Heart right ventricle (tissue), 16 donors: Measurements from ENCODE around the gene CLMP. TPM values are rescaled to one million over a fixed set of nuclear protein-coding genes. Genes with fewer than 3 reads are reported as not detected.
A peak's percentile ranks its signal among the peaks of the same experiment; 100 is the strongest.

ENCODE experiments used
- ATAC-seq, 8 donors: fragments of 200-7000 bp; cut with Tn5 transposase; one replicate each; pipeline ENCODE4 v1.9.1; 2020; ENCODE audit warnings: mild to moderate bottlenecking in 8 of 8, moderate library complexity in 8 of 8, moderate number of reproducible peaks in 1 of 8
- DNase-seq, 2 donors: peaks; one replicate each; pipeline ENCODE4 v3.0.0-alpha.2; 2020
- H3K27ac ChIP-seq, 10 donors: fragments of 200-600 bp; sonication (generic) in 2 of 10; one replicate each; pipeline versions ENCODE4 v1.5.0 to v1.8.0; 2020 to 2022; ENCODE audit warnings: mild to moderate bottlenecking in 3 of 10
- H3K27me3 ChIP-seq, 7 donors: fragments of 200-600 bp; one replicate each; pipeline ENCODE4 v1.8.0; 2021 to 2022; ENCODE audit warnings: mild to moderate bottlenecking in 2 of 7
- H3K36me3 ChIP-seq, 9 donors: fragments of 200-600 bp; sonication (generic) in 1 of 9; one replicate each; pipeline versions ENCODE4 v1.5.0 to v1.8.0; 2020 to 2022; ENCODE audit warnings: mild to moderate bottlenecking in 2 of 9
- H3K4me1 ChIP-seq, 9 donors: fragments of 200-600 bp; sonication (generic) in 1 of 9; one replicate each; pipeline versions ENCODE4 v1.5.0 to v1.8.0; 2020 to 2022; ENCODE audit warnings: mild to moderate bottlenecking in 4 of 9
- H3K4me3 ChIP-seq, 10 donors: fragments of 200-600 bp; sonication (generic) in 2 of 10; one replicate each; pipeline versions ENCODE4 v1.5.0 to v1.8.0; 2020 to 2022; ENCODE audit warnings: mild to moderate bottlenecking in 7 of 10, moderate library complexity in 2 of 10
- H3K9me3 ChIP-seq, 11 donors: fragments of 200-600 bp in 10 of 11; sonication (generic) in 2 of 11; one replicate each; pipeline versions ENCODE4 v1.5.0 to v1.8.0; 2013 to 2022; ENCODE audit warnings: mild to moderate bottlenecking in 2 of 11, control low read depth in 1 of 11, moderate library complexity in 1 of 11
- CTCF ChIP-seq, 9 donors: fragments of 200-600 bp; sonication (generic) in 2 of 9; IDR thresholded peaks; one replicate each; pipeline versions ENCODE4 v1.5.0 to v1.8.0; 2021 to 2022; ENCODE audit warnings: antibody characterized with exemption in 9 of 9, mild to moderate bottlenecking in 5 of 9, moderate library complexity in 1 of 9
- WGBS, 2 donors: extraction: QIAGEN DNeasy Blood & Tissue Kit; methylation state at CpG; one replicate each; pipeline ENCODE4 v1.1.7; 2013; ENCODE audit warnings: inconsistent platforms in 1 of 2; 5-methylcytosine and 5-hydroxymethylcytosine counted together
- intact Hi-C, 10 donors: fragments of 100-400 bp; cut with DNase I; formaldehyde crosslinking; loops; one replicate each; pipeline versions ENCODE4 v1.11.1 to v1.14.2; 2022
- polyA plus RNA-seq, 2 donors: library from polyadenylated mRNA; stranded (reverse); fragments of 200-250 nt; gene quantifications; one replicate each; pipeline ENCODE4 v1.2.3, GENCODE V29; 2013
- total RNA-seq, 10 donors: library from RNA; stranded (reverse); fragmentation: NEBNext Ultra II Directional in 3 of 10; extraction: Animal tissue kit (Norgen Biotek cat#: 25700) in 3 of 10; gene quantifications; one replicate each; pipeline versions ENCODE4 v1.2.1 to v1.2.4, GENCODE V29; 2021 to 2023
- donor health status: Arrhythmogenic right ventricular cardiomyopathy.
- donor health status: ischemic (EF 13 %, LVEDD 7.1; RV severe dilation, severe dysfunction).
- donor health status: healthy with polysubstance abuse.
- donor health status: DM: no; HTN: yes; CAD: no.
- donor health status: DM: no; HTN: no; CAD: no.
- donor health status: ischemic (EF 25% LVEDD 6.9; RV normal size, moderate dysfunction).
- donor health status: ischemic (EF 25% LVEDD 5.7; RV mildly dilated, moderate dysfunction).
- donor health status: healthy.
- donor health status: DM: yes; HTN: yes; CAD: no.
- donor health status: Ischemic cardiomyopathy.
- donor health status: ischemic (EF 35%, LVEDD 5.7; RV mildly dilated, moderate dysfunction).
- donor health status: nonischemic (EF 11% LVEDD 7.7; RV severe dilation, severe dysfunction).
- donor health status: DM: yes; HTN: yes; CAD: no.
- donor health status: PGD.
- donor health status: ischemic (EF 29% LVEDD 5.4; RV normal size, mild dysfunction).
- donor health status: nonischemic (EF 23%, LVEDD 6.1; RV moderate dilation, normal function).

CLMP gene
- total and polyA plus RNA-seq, 12 donors = 1.9 to 16.9 (median 5.2) TPM

GRCh38 chr11:123107945-123108495 lies 87.0 kb downstream of the CLMP start:
- Histone ChIP-seq H3K4me1 (peaks cover 8 to 21% (median 13%) of the 10 kb centered on the region in 9 donors), H3K27me3 (peaks cover 0 to 13% (median 3%) of the 10 kb centered on the region in 7 donors), H3K9me3 (no peaks in the 10 kb centered on the region), H3K36me3 (no peaks in the 10 kb centered on the region), H3K4me3 (no peak overlapping the region), H3K27ac (no peak overlapping the region)
- WGBS, 2 donors = 82 to 90% methylated on average over 4 of the region's 4 CpGs
- intact Hi-C loops = loop anchor here in 6 of 10 donors (2.0 to 10.0 kb wide), 3 partner anchors 139 to 367 kb away; no protein-coding TSS in a partner anchor
- TF ChIP-seq CTCF (IDR thresholded peaks at IDR 0.05) = no peak
- ATAC-seq = no peak
- no peak for DNase-seq

- Histone ChIP-seq H3K4me3 (no peak overlapping the region), H3K4me1 (peaks cover 8 to 46% (median 23%) of the 10 kb centered on the region in 9 donors), H3K36me3 (no peaks in the 10 kb centered on the region), H3K27me3 (peaks cover 0 to 4% (median 0%) of the 10 kb centered on the region in 7 donors), H3K27ac (no peak overlapping the region), H3K9me3 (no peaks in the 10 kb centered on the region)
- no peak for TF ChIP-seq CTCF (IDR thresholded peaks at IDR 0.05)
- WGBS, 2 donors = 95 to 97% methylated on average over 3 of the region's 3 CpGs
- no peak for ATAC-seq
- intact Hi-C loops = loop anchor here in 7 of 10 donors (5.0 to 10.0 kb wide), 4 partner anchors 42 to 373 kb away; partner anchors contain the start of gene HSPA8 (in 1 of the 7)
- DNase-seq = no peak
Observed at GRCh38 chr11:123104697-123105096, 90.4 kb downstream of the CLMP start.

- ATAC-seq (peak; percentile 82 to 93 (median 88)), DNase-seq (peak in 1 of 2 donors; percentile 85)
- peaks cover 0 to 3% (median 0%) of the 10 kb centered on the region in 7 donors for H3K27me3 ChIP-seq
- H3K4me3 ChIP-seq = no peak overlapping the region
- no peaks in the 10 kb centered on the region for H3K9me3 ChIP-seq
- intact Hi-C loops = loop anchor here in 8 of 10 donors (2.0 to 10.0 kb wide), 5 partner anchors 41 to 374 kb away; partner anchors contain the start of gene HSPA8 (in 4 of the 8)
- peak overlapping the region in 7 of 10 donors; percentile 31 to 75 (median 64) for H3K27ac ChIP-seq
- peaks cover 8 to 46% (median 23%) of the 10 kb centered on the region in 9 donors for H3K4me1 ChIP-seq
- H3K36me3 ChIP-seq = no peaks in the 10 kb centered on the region
- TF ChIP-seq CTCF (IDR thresholded peaks at IDR 0.05) = peak; percentile 56 to 83 (median 65)
- 46% methylated on average over 8 of the region's 8 CpGs for WGBS, 2 donors
Observed at GRCh38 chr11:123103326-123103980, 91.6 kb downstream of the CLMP start.

GRCh38 chr11:123100379-123101085 lies 94.5 kb downstream of the CLMP start:
- Histone ChIP-seq H3K4me3 (peak overlapping the region in 1 of 10 donors; percentile 6), H3K9me3 (no peaks in the 10 kb centered on the region), H3K27me3 (peaks cover 0 to 4% (median 0%) of the 10 kb centered on the region in 7 donors), H3K27ac (peak overlapping the region; percentile 18 to 80 (median 53)), H3K4me1 (peaks cover 8 to 46% (median 23%) of the 10 kb centered on the region in 9 donors), H3K36me3 (no peaks in the 10 kb centered on the region)
- intact Hi-C loops = loop anchor here in 7 of 10 donors (5.0 to 10.0 kb wide), 3 partner anchors 38 to 377 kb away; partner anchors contain the start of gene HSPA8 (in 1 of the 7)
- ATAC-seq = peak in 6 of 8 donors; percentile 16 to 58 (median 38)
- WGBS, 2 donors = 55 to 58% methylated on average over 7 of the region's 7 CpGs
- TF ChIP-seq CTCF (IDR thresholded peaks at IDR 0.05) = no peak
- DNase-seq = peak in 1 of 2 donors; percentile 47
